Non-pigmented ciliary epithelial cell (primary cell): ENCODE data around the gene GPR148.
"Not testable (repeated sequence)": the region's sequence is repeated elsewhere in the genome, so short reads cannot be mapped to it uniquely, and the experiment has no call there.

Source experiments
- DNase-seq: peaks from one replicate; pipeline ENCODE4 v3.0.0-alpha.2; 2010; ENCODE audit warnings: low read depth

GPR148 gene

DNA sequence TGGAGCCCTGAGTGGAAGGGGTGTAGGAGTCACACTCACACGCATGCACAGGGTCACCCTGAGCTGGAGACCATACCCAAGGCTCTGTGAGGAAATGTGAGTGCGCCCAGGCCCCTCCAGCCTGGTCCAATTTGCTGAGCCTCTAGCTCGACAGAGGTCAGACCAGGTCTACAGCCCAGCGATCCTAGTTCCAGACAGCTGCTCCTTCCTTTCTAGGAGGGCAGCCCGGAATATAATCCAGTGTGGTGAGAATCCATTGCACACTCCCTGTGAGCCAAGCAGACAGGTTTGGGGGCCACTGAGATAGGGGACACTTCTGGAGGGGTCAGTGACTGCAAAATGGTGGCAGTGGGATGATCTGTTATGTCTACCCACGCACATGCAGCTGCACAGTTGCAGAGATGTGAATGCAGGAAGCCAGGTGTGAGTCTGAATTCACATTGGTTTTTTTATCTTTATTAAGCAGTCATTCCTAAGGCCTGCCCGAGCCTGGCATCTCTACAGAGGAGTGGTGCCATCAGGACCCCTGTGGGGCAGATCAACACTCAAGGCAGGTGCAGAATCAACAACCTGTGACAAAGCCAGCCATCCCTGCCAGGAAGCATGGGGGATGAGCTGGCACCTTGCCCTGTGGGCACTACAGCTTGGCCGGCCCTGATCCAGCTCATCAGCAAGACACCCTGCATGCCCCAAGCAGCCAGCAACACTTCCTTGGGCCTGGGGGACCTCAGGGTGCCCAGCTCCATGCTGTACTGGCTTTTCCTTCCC is at the start of gene GPR148:
Gene GPR148, plus strand, starts transcription at position 522 of the 768 bp plus-strand sequence. Its CDS starts 82 bp downstream, at position 604.
- DNase-seq, result no peak

GRCh38 chr2:130692041-130692770 is 36.7 kb upstream of the GPR148 start:
- DNase-seq, result not testable (repeated sequence)

- DNase-seq, result not testable (repeated sequence)
Measured at GRCh38 chr2:130693474-130693873, 35.4 kb upstream of the GPR148 start.

- DNase-seq, result not testable (repeated sequence)
Measured at GRCh38 chr2:130703250-130703649, 25.6 kb upstream of the GPR148 start.

GRCh38 chr2:130714795-130715194 is 14.1 kb upstream of the GPR148 start:
- DNase-seq, result not testable (repeated sequence)

DNA sequence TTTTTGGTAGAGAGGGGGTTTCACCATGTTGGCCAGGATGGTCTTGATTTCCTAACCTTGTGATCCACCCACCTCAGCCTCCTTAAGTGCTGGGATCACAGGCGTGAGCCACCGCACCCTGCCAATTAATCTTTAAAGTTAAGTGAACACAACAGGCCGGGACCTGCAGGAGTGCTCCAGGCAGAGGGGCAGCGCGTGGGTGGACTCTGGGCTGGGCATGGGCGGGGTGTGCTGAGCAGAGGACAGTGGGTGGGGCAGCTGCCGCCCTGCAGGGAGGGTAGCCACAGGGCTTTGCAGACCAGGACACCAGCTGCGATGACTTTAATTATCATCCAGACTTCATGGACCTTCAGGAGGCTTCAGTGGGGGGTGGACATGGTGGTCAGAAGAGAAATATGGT is 8.8 kb upstream of the GPR148 start:
- no peak for DNase-seq

DNA sequence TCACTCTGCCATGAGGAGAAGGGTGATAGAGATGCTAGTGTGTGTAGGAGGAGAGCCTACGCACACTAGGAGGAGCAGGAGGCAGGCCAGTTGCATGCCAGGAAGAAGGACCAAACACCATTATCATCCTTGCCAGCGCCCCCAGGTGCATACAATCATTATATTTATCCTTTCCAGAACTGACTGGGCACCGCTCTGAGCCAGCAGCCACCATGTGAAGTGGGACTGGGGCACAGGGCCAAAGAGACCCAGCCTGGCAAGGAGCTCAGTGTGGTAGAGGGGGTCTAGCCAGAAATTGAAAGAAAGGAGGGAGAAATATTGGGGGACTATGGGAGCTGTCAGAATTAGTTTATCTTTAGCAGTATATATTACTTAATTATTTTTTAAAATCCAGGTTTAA is 8.3 kb upstream of the GPR148 start:
- no peak for DNase-seq

DNA sequence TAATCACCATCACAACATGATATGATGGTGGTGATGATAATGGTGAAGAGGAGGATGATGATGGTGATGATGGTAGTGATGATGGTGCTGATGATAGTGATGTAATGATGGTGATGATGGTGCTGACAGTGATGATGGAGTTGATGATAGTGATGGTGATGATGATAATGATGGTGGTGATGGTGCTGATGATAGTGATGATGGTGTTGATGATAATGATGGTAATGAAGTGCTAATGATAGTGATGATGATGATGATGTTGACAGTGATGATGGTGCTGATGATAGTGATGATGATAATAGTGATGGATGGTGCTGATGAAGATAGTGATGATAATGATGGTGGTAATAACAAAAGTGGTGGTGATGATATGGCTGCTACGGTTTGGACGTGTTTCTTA is 4.4 kb upstream of the GPR148 start:
- DNase-seq, result no peak

DNA sequence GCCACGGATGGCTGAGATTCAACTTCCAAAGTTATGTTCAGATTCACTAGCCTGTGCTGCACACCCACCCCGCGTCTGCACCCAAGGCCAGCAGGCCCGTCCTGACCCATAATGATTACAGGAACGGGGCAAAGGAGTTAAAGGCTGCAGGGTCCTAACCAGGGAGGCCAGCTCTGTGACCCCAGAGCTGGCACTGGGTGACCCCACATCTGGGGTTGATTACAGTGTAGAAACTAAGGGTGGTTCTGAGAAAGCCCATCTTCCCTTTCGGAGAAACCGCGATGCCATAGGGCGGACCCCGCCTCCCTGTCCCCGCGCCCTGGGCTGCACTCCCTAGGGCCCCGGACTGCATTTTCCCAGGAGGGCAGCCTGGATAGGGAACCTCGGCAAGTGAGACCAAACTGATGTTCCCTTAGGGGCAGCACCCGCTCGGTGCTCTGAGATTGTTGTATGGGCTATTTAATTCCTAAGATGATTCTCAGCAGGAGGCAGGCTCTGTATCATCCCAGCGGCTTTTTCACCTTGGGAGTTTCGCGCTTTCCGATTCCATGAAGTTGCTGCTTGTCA is 2.2 kb upstream of the GPR148 start:
- DNase-seq, result no peak

DNA sequence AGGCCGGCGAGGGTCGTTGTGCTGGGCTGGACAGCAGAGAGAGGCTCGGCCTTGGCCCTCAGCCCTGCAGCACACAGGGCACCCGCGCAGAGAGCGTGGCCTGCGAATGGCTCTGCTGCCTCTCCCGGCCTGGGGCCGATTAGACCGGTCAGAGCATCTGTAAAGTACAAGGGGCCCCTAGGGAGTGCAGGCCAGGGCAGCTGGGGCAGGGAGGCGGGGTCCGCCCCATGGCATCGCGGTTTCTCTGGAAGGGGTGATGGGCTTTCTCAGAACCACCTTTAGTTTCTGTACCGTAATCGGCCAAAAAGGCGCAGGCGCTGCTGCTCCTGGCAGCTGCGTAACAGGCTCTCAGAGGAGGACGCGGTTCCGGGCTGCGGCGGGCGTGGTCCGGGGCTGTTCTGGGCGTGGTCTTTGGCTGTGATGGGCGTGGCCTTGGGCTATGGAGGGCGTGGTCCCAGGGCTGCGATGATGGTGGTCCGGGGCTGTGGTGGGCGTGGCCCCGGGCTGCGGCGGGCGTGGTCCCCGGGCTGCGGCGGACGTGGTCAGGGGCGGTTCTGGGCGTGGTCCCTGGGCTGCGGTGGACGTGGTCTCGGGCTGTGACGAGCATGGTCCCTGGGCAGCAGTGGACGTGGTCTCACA is 1.5 kb upstream of the GPR148 start:
- DNase-seq, result peak; percentile 17

GRCh38 chr2:130728007-130728454 is 839 bp upstream of the GPR148 start:
- no peak for DNase-seq

- DNase-seq, result no peak
Measured at GRCh38 chr2:130729322-130730299, 741 bp downstream of the GPR148 start.

DNA sequence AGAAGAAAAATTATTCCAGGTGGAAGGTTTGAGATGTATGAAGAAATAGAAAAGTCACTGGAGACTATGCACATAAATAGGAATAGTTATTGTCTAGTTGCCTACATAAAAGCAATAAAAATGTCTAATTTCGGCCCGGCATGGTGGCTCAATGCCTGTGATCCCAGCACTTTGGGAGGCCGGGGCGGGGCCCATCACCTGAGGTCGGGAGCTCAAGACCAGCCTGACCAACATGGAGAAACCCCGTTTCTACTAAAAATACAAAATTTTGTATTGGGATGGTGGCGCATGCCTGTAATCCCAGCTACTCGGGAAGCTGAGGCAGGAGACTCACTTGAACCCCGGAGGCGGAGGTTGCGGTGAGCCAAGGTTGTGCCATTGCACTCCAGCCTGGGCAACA is 3.4 kb downstream of the GPR148 start:
- DNase-seq, result not testable (repeated sequence)

DNA sequence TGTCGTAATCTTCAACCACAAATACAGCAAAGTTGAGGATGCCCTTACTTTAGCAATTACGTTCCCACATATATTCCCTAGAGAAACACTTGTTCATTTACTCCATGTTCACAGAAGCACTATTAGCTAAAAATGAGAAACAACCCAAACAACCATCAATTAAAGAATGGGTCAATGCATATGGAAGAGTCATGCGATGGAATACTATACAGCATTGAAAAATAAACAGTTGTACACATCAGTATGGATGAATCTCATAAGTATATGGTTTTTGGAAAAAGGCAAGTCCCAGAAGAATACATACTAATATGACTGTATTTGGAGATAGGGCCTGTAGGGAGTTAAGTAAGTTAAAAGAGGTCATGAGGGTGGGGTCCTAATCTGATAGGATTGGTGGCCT is 6.3 kb downstream of the GPR148 start:
- no peak for DNase-seq

GRCh38 chr2:130736487-130736886 is 7.6 kb downstream of the GPR148 start:
- no peak for DNase-seq

DNA sequence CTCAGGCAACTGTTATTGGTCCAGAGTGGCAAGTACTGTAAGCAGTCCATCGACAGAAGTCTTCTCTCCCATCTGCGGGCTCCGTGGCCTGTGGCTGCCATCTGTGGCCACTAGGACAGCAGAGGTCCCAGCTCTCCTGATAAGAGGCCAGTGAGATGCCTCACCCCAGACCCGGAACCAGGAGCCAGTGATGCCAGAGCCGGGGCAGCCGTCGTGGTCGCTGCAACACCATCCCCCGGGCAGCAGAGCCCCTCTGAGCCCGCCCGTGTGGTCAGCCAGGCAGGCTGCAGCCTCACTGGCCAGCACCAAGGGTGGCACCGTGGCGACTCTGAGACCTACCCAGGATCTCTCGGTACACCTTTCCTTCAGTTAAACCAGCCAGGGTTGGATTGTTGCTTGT is 8.7 kb downstream of the GPR148 start:
- no peak for DNase-seq

- DNase-seq, result no peak
Measured at GRCh38 chr2:130740671-130741070, 11.8 kb downstream of the GPR148 start.

GRCh38 chr2:130743278-130743677 is 14.4 kb downstream of the GPR148 start:
- DNase-seq, result no peak

DNA sequence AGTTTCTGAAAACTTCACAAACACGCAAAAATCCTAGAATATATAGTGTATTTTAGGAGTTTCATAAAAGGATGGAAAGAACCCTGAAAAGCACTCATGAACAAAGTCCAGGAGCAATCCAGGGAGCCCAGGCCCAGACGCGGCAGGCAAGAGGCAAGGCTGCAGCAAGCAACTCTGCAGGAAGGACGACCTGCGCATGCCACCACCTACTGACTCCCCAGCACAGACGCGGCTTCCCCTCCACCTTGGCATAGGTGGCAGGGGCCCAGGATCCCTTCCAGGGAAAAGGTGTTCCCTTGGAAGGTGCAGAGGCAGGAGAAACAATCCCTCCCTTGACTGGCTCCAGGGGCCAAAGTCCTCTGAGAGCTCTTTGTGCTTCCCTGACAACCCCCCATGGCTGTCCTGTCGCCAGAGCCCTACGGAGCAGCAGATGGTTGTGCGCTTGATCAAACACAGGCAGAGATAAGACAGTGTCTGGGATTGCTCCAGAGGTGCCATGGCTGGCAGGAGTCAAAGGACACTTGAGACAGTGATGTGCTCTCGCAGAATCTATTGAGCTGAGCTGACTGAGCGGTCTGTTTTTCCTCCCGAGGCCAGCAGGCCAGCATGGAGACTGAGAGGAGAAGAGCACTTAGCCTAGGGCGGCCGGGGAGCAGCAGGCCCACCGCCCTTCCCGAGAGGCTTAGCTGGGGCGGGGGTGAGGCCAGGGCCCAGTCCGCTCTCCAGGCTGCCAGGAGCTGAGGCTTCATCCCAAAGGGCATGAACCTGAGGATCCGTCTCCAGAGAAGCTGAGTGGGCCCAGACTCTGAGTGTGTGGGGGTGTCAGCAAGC is 15.6 kb downstream of the GPR148 start:
- DNase-seq, result no peak

DNA sequence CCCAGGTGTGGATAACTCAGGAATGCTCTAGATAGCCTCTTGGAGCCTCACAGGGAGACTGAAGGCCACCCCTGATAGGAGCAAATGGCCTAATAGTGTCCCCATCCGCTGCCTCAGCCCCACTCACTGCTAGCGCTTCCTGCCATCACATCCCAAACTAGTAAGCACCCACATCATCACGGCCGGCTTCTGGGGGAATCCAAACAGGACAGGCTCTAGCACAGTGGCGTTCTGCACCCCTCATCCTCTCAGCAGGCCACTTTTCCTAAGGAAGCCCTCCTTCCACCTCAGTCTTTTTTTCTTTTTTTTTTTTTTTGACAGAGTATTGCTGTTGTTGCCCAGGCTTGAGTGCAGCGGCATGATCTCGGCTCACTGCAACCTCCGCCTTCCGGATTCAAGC is 20.2 kb downstream of the GPR148 start:
- no peak for DNase-seq
